GM18909 (cell line): ENCODE data around the gene CORO1A.
"Not testable (repeated sequence)": the region's sequence is repeated elsewhere in the genome, so short reads cannot be mapped to it uniquely, and the experiment has no call there.

Experiments
- ATAC-seq: cut with Tn5 transposase; IDR thresholded peaks from one replicate; pipeline ENCODE4 v1.9.1; 2021; ENCODE audit warnings: mild to moderate bottlenecking; ENCODE audit not compliant: unreplicated experiment, poor library complexity

The CORO1A gene

DNA sequence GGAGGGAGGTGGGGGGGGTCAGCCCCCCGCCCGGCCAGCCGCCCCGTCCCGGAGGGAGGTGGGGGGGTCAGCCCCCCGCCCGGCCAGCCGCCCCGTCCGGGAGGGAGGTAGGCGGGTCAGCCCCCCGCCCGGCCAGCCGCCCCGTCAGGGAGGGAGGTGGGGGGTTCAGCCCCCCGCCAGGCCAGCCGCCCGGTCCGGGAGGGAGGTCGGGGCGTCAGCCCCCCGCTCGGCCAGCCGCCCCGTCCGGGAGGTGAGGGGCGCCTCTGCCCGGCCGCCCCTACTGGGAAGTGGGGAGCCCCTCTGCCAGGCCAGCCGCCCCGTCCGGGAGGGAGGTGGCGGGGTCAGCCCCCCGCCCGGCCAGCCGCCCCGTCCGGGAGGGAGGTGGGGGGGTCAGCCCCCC, 14.0 kb upstream of the CORO1A start:
- not testable (repeated sequence) for ATAC-seq

DNA sequence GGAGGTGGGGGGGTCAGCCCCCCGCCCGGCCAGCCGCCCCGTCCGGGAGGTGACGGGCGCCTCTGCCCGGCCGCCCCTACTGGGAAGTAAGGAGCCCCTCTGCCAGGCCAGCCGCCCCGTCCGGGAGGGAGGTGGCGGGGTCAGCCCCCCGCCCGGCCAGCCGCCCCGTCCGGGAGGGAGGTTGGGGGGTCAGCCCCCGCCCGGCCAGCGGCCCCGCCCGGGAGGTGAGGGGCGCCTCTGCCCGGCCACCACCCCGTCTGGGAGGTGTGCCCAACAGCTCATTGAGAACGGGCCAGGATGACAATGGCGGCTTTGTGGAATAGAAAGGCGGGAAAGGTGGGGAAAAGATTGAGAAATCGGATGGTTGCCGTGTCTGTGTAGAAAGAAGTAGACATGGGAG, 13.3 kb upstream of the CORO1A start:
- not testable (repeated sequence) for ATAC-seq

DNA sequence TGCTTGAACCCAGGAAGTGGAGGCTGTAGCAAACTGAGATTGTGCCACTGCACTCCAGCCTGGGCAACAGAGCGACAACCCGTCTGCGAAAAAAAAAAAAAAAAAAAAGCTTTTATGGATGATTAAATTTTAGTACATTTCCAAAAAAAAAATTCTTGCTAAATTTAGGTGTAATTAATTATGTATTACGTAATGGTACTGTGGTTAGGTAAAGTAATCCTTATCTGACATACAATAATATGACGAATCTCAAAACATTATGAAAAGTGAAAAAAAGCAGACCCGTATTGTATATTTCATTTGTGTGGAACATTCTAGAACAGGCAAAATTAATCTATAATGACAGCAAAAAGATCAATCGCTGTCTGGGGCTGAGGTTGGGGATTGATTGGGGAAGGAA, 10.3 kb upstream of the CORO1A start:
- no peak for ATAC-seq

DNA sequence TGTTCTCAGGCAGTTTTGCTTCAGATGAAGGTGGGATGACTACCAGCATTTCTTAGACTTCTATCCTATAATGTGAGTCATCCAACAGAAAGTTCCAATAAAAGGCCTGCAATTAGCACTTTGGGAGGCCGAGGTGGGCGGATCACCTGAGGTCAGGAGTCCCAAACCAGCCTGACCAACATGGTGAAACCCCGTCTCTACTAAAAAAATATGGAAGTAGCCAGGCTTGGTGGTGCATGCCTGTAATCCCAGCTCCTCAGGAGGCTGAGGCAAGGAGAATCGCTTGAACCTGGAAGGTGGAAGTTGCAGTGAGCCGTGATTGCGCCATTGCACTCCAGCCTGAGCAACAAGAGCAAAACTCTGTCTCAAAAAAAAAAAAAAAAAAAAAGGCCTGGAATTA, 6.5 kb upstream of the CORO1A start:
- not testable (repeated sequence) for ATAC-seq

DNA sequence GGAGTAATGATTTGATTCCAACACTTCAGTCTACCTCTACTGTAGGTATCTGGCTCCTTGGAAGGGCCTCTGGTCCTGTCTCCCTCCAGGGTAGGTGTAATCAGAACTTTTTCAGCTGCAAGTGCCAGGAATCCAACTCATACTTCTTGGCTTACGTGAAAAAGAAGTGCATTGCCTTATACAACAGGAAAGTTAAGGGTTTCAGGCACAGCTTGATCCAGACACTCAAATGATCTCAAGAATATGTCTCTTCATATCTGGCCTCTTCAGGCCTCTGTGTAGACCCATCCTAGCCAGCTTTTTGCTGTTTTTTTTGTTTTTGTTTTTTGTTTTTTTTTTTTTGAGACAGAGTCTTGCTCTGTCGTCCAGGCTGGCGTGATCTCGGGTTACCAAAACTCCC, 4.2 kb upstream of the CORO1A start:
- ATAC-seq: no peak

DNA sequence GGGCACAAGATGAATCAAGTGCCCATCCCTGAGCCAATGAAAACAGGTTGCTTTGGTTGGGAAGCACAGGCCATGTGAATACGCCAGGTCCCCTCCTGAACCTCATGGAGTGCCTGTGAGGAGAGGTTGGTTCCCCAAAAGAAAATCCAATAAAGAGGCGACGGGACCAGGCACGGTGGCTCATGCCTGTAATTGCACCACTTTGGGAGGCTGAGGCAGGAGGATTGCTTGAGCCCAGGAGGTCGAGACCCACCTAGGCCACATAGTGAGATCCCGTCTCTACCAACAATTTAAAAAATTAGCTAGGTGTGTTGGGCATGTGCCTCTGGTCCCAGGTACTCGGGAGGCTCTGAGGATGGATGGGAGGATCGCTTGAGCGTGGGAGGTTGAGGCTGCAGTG, 3.5 kb upstream of the CORO1A start:
- ATAC-seq: no peak

DNA sequence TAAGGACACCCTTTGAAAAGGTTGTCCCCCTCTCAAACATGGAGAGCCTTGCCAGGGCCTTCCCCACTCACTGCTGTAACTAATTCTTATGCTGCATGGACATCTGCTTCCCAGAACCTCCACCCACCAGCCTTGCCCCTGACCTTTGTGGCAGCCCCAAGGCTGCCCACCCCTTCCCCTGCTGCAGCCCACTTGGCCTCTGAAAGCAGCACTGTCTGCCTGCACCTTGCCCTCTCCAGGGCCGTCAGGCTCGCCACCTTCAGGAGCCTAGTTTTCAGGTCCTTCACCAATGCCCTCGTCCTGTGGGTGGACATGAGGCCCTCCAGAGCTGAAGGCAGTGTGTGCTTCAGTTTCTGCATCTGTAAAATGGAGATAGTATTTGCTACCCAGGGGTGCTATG, 2.7 kb upstream of the CORO1A start:
- no peak for ATAC-seq

DNA sequence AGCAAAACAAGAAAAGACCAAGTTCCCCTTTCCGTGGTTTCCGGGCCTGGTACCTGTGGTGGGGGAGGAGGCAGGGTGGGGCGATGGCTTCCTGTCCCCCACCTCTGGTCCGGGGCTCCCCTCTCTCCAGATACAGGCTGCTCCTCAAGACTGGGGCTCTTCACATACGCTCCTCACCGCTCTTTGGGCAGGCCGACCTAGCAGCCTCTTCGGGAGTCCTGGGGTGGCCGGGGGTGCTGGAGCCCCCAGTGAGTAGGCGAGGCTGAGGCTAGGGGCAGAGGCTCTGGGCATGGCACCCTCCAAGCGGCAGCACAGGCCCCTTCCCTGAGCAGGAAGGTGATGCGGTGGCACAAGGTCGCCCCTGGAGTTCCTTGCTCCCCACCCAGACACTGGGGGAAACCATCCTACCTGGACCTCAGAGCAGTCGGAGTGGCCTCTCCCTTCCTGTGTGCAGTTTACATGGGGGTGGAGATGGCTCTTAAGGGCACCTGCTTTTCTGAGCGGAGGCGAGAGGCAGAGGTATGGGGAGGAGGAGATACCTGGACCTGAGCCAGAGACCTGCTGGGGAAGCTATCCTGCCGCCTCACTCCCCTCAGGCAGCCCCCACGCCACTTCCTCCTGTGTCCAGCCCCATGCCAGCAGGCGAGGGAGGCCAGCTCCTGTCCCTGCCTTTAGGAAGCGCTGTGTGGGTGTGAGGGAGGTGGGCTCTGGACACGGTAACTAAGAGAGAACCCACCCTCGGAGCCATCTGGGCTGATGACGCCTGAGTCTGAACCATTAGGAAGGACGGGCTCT, 891 bp downstream of the CORO1A start:
- peak; percentile 35 for ATAC-seq

DNA sequence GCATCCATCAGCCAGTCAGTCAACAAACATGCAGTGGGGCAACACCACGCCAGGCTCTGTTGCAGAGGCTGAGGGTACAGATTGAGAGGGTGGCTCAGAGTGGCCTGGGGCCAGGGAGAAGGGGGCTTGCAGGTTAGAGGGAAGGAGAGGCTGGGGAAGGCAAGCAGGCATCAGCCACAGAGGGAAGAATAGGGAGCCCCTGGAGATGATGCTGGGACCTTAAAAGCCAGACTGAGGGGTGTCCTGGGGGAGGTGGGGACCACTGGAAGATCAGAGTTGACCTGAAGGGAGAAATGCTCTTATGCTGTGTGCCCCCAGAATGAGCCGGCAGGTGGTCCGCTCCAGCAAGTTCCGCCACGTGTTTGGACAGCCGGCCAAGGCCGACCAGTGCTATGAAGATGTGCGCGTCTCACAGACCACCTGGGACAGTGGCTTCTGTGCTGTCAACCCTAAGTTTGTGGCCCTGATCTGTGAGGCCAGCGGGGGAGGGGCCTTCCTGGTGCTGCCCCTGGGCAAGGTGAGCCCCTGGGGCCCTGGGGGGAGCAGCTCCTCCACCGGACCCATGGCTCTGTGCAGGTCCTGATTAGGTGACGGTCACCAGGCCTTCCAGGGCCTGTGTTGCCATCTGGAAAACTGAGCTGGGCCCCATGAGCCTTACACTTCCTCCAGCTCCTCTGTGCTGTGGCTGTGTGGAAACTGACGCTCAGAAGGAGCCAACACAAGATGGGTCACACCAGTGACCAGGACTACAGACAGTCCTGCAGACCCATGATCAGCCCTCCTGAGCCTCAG, 1.7 kb downstream of the CORO1A start:
- no peak for ATAC-seq

DNA sequence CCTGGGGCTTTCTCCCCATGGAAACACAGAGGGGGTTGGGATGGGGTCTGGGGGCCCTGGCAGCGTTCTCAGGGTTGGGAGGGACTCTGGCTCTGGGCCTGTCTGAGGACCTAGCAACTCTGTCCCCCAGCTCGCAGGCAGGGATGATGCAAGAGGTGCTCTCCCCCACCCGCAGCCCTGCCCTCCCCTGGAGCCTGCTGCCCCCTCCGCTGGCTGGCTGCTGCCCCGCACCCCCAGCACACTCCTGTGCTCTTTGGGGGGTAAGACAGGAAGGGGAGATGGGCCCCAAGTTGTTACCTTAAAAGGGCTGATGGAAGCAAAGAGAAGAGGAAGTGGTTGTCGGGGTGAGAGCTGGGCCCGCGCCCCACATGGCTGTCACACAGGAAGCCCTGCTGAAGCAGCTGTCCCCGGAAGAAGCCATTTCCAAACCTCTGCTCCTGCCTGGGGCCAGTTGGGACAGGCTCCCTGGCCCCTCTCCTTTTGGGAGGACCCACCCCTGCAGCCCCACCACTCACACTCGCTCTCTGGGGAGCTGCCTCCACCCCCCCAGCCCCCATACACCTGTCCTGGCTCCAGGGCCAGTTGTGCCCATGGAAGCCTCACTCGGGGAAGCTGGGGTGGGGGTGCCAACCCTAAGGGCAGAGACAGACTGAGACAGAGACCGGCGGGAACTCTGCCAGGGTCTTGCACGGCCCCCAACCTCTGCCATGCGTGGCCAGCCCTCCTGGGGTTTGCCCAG, 2.5 kb downstream of the CORO1A start:
- ATAC-seq: peak; percentile 42

DNA sequence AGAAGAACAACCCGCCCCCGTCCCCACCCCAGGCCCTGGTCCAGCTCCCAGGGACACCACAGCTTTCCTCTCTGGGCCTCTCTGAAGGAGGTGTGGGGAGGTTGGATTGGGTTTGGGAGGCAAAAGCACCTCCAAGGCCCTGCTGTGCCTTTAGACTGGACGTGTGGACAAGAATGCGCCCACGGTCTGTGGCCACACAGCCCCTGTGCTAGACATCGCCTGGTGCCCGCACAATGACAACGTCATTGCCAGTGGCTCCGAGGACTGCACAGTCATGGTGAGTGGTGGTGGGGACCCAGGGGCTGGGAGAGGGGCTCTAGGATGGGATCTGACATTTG, 3.0 kb downstream of the CORO1A start:
- ATAC-seq: no peak

DNA sequence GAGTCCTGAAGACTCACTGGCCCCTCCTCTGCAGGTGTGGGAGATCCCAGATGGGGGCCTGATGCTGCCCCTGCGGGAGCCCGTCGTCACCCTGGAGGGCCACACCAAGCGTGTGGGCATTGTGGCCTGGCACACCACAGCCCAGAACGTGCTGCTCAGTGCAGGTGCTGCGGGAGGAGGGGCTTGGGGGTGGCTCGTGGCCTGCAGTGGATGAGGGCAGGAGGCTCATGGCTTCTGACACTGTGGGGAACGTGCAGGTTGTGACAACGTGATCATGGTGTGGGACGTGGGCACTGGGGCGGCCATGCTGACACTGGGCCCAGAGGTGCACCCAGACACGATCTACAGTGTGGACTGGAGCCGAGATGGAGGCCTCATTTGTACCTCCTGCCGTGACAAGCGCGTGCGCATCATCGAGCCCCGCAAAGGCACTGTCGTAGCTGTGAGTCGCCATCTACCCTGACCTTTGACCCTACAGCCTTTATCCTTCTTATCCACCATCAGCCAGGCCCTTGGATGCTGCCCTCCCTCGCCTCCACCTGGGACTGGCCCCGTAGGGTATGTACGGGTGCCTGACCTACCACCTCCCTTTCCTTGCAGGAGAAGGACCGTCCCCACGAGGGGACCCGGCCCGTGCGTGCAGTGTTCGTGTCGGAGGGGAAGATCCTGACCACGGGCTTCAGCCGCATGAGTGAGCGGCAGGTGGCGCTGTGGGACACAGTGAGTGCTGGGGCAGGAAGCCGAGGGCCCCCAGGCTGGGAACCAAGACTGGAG, 3.6 kb downstream of the CORO1A start:
- no peak for ATAC-seq

DNA sequence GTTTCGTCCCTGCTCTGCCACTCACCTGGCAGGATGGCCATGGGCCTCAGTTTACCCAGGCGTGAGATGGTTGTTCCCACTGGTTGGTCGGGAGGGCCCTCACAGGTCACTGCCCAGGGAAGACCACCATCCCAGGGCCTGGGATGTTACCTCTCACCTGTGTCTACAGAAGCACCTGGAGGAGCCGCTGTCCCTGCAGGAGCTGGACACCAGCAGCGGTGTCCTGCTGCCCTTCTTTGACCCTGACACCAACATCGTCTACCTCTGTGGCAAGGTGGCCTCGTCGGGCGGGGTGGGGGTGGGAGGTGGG, 4.1 kb downstream of the CORO1A start:
- ATAC-seq: no peak

DNA sequence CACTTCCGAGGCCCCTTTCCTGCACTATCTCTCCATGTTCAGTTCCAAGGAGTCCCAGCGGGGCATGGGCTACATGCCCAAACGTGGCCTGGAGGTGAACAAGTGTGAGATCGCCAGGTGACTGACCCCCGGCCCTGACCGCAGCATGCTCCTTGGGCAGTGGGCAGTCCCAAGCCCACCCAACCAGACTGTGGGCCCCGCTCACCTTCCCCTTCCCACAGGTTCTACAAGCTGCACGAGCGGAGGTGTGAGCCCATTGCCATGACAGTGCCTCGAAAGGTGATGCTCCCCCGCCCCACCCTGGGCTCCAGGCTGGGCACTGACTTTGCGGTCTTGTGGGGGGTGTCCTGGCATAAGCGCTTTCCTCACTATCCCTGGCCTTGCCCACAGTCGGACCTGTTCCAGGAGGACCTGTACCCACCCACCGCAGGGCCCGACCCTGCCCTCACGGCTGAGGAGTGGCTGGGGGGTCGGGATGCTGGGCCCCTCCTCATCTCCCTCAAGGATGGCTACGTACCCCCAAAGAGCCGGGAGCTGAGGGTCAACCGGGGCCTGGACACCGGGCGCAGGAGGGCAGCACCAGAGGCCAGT, 4.7 kb downstream of the CORO1A start:
- ATAC-seq: no peak

DNA sequence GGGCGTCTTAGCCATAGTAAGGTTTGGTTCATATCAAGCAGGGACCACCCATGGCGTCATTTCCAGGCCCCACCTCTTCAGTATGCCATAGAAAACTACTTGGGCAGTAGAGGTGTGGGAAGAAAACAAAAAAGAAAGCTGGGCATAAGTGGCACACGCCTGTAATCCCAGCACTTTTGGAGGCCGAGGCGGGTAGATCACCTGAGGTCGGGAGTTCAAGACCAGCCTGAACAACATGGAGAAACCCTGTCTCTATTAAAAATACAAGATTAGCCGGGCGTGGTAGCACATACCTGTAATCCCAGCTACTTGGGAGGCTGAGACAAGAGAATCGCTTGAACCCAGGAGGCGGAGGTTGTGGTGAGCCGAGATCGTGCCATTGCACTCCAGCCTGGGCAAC, 7.8 kb downstream of the CORO1A start:
- not testable (repeated sequence) for ATAC-seq

DNA sequence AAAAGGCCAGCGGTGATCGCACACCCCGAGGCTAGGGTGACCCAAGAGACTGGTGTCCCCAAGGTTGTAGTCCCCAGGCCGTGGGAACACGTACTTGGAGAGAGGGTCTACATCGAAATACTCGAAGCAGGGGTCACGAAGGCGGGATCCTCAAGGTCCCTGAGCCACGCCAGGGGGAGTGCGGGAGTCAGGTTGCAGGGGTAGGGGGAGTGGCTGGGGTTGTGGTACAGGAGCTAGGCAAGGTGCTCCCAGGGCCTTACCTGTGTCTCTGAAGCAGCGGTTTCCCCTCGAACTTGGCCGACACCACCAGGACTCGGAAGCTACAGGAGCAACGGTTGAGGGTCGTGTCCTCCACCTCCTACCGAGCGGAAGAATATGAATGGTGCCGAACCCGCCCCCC, 9.7 kb downstream of the CORO1A start:
- peak; percentile 11 for ATAC-seq

DNA sequence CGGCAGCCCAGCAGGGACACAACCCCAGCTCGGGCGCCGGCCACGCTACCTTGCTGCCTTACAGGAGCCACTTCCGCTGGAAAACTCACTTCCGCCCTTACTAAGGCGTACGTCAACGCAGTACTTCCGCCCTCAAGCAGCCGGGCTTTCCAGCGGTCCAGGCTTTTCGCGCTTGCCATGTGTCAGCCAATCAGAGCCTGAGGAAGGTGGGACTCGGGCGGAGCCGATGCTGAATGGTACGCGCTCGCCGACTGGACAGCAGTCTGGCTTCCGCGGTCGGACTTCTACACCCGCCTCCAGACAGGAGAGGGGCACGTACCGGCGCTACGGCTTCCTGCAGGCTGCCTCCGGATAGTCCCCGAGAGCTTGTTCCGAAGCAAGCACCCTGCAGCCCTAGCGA, 10.2 kb downstream of the CORO1A start, which contains the start of the genes BOLA2B and SLX1A:
TSS of gene BOLA2B (minus strand) at position 52 of the 400 bp plus-strand sequence. CDS start 71 bp downstream, outside the sequence.
TSS of gene SLX1A (plus strand) at position 261 of the 400 bp plus-strand sequence. CDS start 210 bp downstream, outside the sequence.
- ATAC-seq: peak; percentile 89

DNA sequence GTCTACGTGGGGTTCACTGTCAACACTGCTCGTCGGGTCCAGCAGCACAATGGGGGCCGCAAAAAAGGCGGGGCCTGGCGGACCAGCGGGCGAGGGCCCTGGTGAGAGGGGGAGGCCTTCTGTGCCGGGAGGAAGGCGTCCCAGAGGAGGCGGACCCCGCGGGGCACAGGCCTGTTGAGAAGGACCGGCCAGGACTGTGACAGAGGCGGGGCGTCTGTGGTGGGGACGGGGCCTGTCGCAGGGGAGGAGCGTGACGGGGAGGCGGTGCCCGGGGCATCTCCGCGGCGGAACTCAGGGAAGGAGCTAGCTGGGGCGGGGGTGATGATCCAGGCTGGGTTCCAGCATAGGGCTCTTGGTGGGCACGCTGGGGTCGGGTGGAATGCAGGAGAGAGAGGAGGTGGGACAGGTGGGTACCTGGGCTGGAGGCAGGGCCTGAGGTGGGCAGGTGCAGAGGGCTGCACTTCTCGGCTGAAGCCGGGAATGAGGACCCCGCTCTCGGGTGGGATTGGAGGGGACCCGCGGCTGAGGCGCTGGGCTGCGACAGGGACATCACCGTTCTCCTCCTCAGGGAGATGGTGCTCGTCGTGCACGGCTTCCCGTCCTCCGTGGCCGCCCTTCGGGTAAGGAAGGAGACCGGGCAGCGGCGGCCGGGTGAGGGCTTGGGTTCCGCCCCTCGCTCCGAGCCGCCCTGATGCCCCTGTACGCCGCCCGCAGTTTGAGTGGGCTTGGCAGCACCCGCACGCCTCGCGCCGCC, 10.9 kb downstream of the CORO1A start:
- peak; percentile 55 for ATAC-seq

DNA sequence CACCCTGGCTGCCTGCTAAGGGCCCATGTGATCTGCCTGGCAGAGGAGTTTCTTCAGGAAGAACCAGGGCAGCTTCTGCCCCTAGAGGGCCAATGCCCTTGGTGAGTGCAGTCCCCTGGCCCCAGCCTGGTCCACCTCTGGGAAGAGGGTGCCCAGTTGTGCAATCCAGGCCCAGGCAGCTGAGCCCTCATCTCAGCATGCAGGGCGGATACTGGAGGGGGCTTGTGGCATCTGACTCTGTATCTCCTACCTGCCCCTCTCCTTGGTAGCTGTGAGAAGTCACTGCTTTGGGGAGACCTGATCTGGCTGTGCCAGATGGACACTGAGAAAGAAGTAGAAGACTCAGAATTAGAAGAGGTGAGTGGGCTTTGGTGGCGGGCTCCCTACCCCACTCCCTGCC, 13.6 kb downstream of the CORO1A start:
- not testable (repeated sequence) for ATAC-seq
